Stimulated activated CD4-positive, alpha-beta T cell treated with anti-CD3 and anti-CD28 coated beads, Interleukin-12 subunit alpha, Interleukin-12 subunit beta, amount 100 ng/mL, for 48 hours (primary cell): ENCODE data around the gene SERGEF.

Source experiments
- DNase-seq, 3 donors: peaks; one replicate each; pipeline ENCODE4 v3.0.0-alpha.2; 2020; ENCODE audit warnings: low read depth in 2 of 3, low spot score in 1 of 3

Gene SERGEF

GRCh38 chr11:17753153-17753552 is 259.7 kb downstream of the SERGEF start:
- no peak for DNase-seq

GRCh38 chr11:17752144-17752543 is 260.7 kb downstream of the SERGEF start:
- no peak for DNase-seq

- no peak for DNase-seq
Observed at GRCh38 chr11:17751558-17751957, 261.3 kb downstream of the SERGEF start.

- DNase-seq = no peak
Observed at GRCh38 chr11:17750801-17751165, 262.1 kb downstream of the SERGEF start.

GRCh38 chr11:17750013-17750800 is 262.6 kb downstream of the SERGEF start:
- no peak for DNase-seq

- DNase-seq = no peak
Observed at GRCh38 chr11:17748761-17749721, 263.8 kb downstream of the SERGEF start.

GRCh38 chr11:17748044-17748443 is 264.8 kb downstream of the SERGEF start:
- no peak for DNase-seq

GRCh38 chr11:17747131-17747955 is 265.5 kb downstream of the SERGEF start:
- no peak for DNase-seq

- DNase-seq = no peak
Observed at GRCh38 chr11:17746096-17746495, 266.8 kb downstream of the SERGEF start.

- DNase-seq = no peak
Observed at GRCh38 chr11:17745023-17745772, 267.6 kb downstream of the SERGEF start.

- no peak for DNase-seq
Observed at GRCh38 chr11:17744151-17744940, 268.5 kb downstream of the SERGEF start.

GRCh38 chr11:17743808-17744119 is 269.1 kb downstream of the SERGEF start:
- no peak for DNase-seq

- DNase-seq = no peak
Observed at GRCh38 chr11:17743026-17743807, 269.6 kb downstream of the SERGEF start.

GRCh38 chr11:17742019-17742418 is 270.8 kb downstream of the SERGEF start:
- DNase-seq = no peak

- DNase-seq = no peak
Observed at GRCh38 chr11:17741487-17741886, 271.4 kb downstream of the SERGEF start.

GRCh38 chr11:17740649-17741235 is 272.1 kb downstream of the SERGEF start:
- DNase-seq = no peak

- DNase-seq = no peak
Observed at GRCh38 chr11:17739945-17740338, 272.9 kb downstream of the SERGEF start.

- DNase-seq = no peak
Observed at GRCh38 chr11:17738151-17738973, 274.5 kb downstream of the SERGEF start.
